Measurements from ENCODE around the gene GPLD1.
"Not testable (repeated sequence)": the region's sequence is repeated elsewhere in the genome, so short reads cannot be mapped to it uniquely, and the experiment has no call there.

Gene GPLD1

GRCh38 chr6:24453921-24454320, 35.5 kb downstream of the GPLD1 start:
- no peak for DNase-seq

- no peak for DNase-seq
These were observed 37.6 kb downstream of the GPLD1 start for GRCh38 chr6:24451581-24452388.

GRCh38 chr6:24448828-24449525, 40.4 kb downstream of the GPLD1 start:
- DNase-seq = no peak

- DNase-seq = no peak
These were observed 41.0 kb downstream of the GPLD1 start for GRCh38 chr6:24448396-24448795.

GRCh38 chr6:24446670-24447069, 42.7 kb downstream of the GPLD1 start:
- no peak for DNase-seq

- no peak for DNase-seq
These were observed 43.7 kb downstream of the GPLD1 start for GRCh38 chr6:24445704-24446103.

- DNase-seq = no peak
These were observed 44.8 kb downstream of the GPLD1 start for GRCh38 chr6:24444588-24444987.

GRCh38 chr6:24441599-24441904, 47.8 kb downstream of the GPLD1 start:
- no peak for DNase-seq

- DNase-seq = no peak
These were observed 48.3 kb downstream of the GPLD1 start for GRCh38 chr6:24440897-24441598.

- DNase-seq = no peak
These were observed 49.4 kb downstream of the GPLD1 start for GRCh38 chr6:24439858-24440539.

GRCh38 chr6:24436979-24437378, 52.4 kb downstream of the GPLD1 start:
- DNase-seq = no peak

GRCh38 chr6:24432611-24433010, 56.8 kb downstream of the GPLD1 start:
- no peak for DNase-seq

- no peak for DNase-seq
These were observed 58.3 kb downstream of the GPLD1 start for GRCh38 chr6:24431045-24431451.

GRCh38 chr6:24430086-24430485, 59.3 kb downstream of the GPLD1 start:
- DNase-seq = no peak

GRCh38 chr6:24429146-24429545, 60.2 kb downstream of the GPLD1 start:
- DNase-seq = no peak

- DNase-seq = no peak
These were observed 60.8 kb downstream of the GPLD1 start for GRCh38 chr6:24428615-24429014.

GRCh38 chr6:24426729-24427446, 62.5 kb downstream of the GPLD1 start:
- DNase-seq = no peak

- no peak for DNase-seq
These were observed 64.3 kb downstream of the GPLD1 start for GRCh38 chr6:24425091-24425490.

- no peak for DNase-seq
These were observed 69.9 kb downstream of the GPLD1 start for GRCh38 chr6:24419526-24419925.

GRCh38 chr6:24415753-24416152, 73.6 kb downstream of the GPLD1 start:
- no peak for DNase-seq

GRCh38 chr6:24414531-24414930, 74.8 kb downstream of the GPLD1 start:
- DNase-seq = not testable (repeated sequence)

GRCh38 chr6:24412294-24412693, 77.1 kb downstream of the GPLD1 start:
- no peak for DNase-seq

GRCh38 chr6:24410622-24411021, 78.8 kb downstream of the GPLD1 start:
- DNase-seq = no peak

All from NCI-H2107 (cell line).